Astrocyte (in vitro differentiated cells and primary cell): ENCODE measurements around the gene DDX31. TPM values are rescaled to one million over a fixed set of nuclear protein-coding genes. Genes with fewer than 3 reads are reported as not detected.

Experiments used
- DNase-seq: peaks from one replicate; pipeline ENCODE4 v3.0.0-alpha.2; 2010; ENCODE audit warnings: low read depth
- FAIRE-seq: peaks from 2 replicates; lab custom pipeline; 2011; peaks lifted over from hg19 to GRCh38; lab: Jason Lieb, UNC
- H2AFZ ChIP-seq: 2 replicates; pipeline ENCODE4 v1.6.0; 2012; ENCODE audit warnings: low read depth, low read length, inconsistent platforms
- H3K27ac ChIP-seq: 2 replicates; pipeline ENCODE4 v1.5.1; 2011; ENCODE audit warnings: low read depth, low read length, inconsistent platforms
- H3K27me3 ChIP-seq: 2 replicates; pipeline ENCODE4 v1.6.0; 2011; ENCODE audit warnings: low read length, inconsistent platforms; ENCODE audit not compliant: insufficient read depth
- H3K36me3 ChIP-seq: 2 replicates; pipeline ENCODE4 v1.5.1; 2011; ENCODE audit warnings: low read length, inconsistent platforms; ENCODE audit not compliant: insufficient read depth
- H3K4me1 ChIP-seq: 2 replicates; pipeline ENCODE4 v1.5.1; 2011; ENCODE audit warnings: low read length, inconsistent platforms; ENCODE audit not compliant: insufficient read depth
- H3K4me2 ChIP-seq: 2 replicates; pipeline ENCODE4 v1.6.0; 2012; ENCODE audit warnings: low read length, inconsistent platforms
- H3K4me3 ChIP-seq: 2 replicates; pipeline ENCODE4 v1.5.1; 2011; ENCODE audit warnings: low read depth, mild to moderate bottlenecking, low read length, inconsistent platforms; ENCODE audit not compliant: insufficient read depth
- H3K79me2 ChIP-seq: 2 replicates; pipeline ENCODE4 v1.6.0; 2012; ENCODE audit warnings: mild to moderate bottlenecking, low read length, inconsistent platforms; ENCODE audit not compliant: insufficient read depth
- H3K9ac ChIP-seq: 2 replicates; pipeline ENCODE4 v1.6.0; 2012; ENCODE audit warnings: mild to moderate bottlenecking, low read length, inconsistent platforms
- H3K9me3 ChIP-seq: 2 replicates; pipeline ENCODE4 v1.5.1; 2012; ENCODE audit warnings: low read depth, mild to moderate bottlenecking, low read length, inconsistent platforms; ENCODE audit not compliant: insufficient read depth
- H4K20me1 ChIP-seq: 2 replicates; pipeline ENCODE4 v1.6.0; 2012; ENCODE audit warnings: low read length, inconsistent platforms; ENCODE audit not compliant: insufficient read depth
- H3K27ac Mint-ChIP-seq: one replicate; pipeline ENCODE4 v1.8.0; 2021; ENCODE audit warnings: mild to moderate bottlenecking, mixed read lengths; ENCODE audit not compliant: unreplicated experiment
- H3K27me3 Mint-ChIP-seq: one replicate; pipeline ENCODE4 v1.8.0; 2021; ENCODE audit warnings: low read depth, mixed read lengths; ENCODE audit not compliant: unreplicated experiment
- H3K36me3 Mint-ChIP-seq: one replicate; pipeline ENCODE4 v1.8.0; 2021; ENCODE audit warnings: low read depth, mixed read lengths; ENCODE audit not compliant: unreplicated experiment
- H3K4me1 Mint-ChIP-seq: one replicate; pipeline ENCODE4 v1.8.0; 2021; ENCODE audit warnings: low read depth, mixed read lengths; ENCODE audit not compliant: unreplicated experiment
- H3K4me3 Mint-ChIP-seq: one replicate; pipeline ENCODE4 v1.8.0; 2021; ENCODE audit warnings: mild to moderate bottlenecking, moderate library complexity, mixed read lengths; ENCODE audit not compliant: unreplicated experiment
- H3K9me3 Mint-ChIP-seq: one replicate; pipeline ENCODE4 v1.8.0; 2021; ENCODE audit warnings: mild to moderate bottlenecking, mixed read lengths; ENCODE audit not compliant: unreplicated experiment
- CTCF ChIP-seq: IDR thresholded peaks from 2 replicates; pipeline ENCODE4 v1.5.1; 2011; ENCODE audit warnings: low read depth, mild to moderate bottlenecking, inconsistent platforms, low read length, moderate library complexity; ENCODE audit not compliant: insufficient read depth
- EZH2 ChIP-seq: IDR thresholded peaks from 2 replicates; pipeline ENCODE4 v1.6.1; 2012; ENCODE audit warnings: mild to moderate bottlenecking, low read length, inconsistent platforms; ENCODE audit not compliant: insufficient read depth
- total RNA-seq: library from RNA; stranded (reverse); gene quantifications from 2 replicates; pipeline ENCODE4 v1.2.1, GENCODE V29; 2021

The DDX31 gene
- total RNA-seq, 1 donor from 2014 or later, result 20.5 TPM

DNA sequence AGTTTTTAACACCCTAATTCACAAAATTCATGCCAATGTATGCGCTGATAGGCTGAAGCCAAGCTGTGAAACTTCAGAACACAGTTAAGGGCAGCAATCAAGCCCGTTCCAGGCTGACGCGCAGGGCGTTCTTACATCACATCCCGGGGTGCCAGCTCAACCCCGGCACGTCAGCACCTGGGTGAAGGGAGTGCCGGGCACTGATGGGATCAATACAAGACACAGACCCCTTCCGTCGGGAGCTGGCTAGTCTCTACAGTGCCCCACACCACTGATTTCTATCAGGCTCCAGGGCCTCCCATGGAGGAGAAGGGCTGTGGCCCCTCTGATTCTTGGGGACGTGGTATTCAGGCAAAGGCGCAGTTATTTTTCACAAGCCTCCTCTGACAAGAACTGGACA lies 75.4 kb downstream of the DDX31 start:
- H3K27me3 ChIP-seq, result peaks cover 28% of the 10 kb centered on the region
- H3K9me3 Mint-ChIP-seq, result no peaks in the 10 kb centered on the region
- H3K27ac ChIP-seq, result no peak overlapping the region
- H3K9ac ChIP-seq, result no peak overlapping the region
- no peak overlapping the region for H3K4me2 ChIP-seq
- H2AFZ ChIP-seq, result no peak overlapping the region
- TF ChIP-seq EZH2 (no peak), CTCF (no peak)
- H3K36me3 ChIP-seq, result peaks cover 3% of the 10 kb centered on the region
- peaks cover 31% of the 10 kb centered on the region for H3K36me3 Mint-ChIP-seq
- H3K4me1 Mint-ChIP-seq, result peaks cover 5% of the 10 kb centered on the region
- no peaks in the 10 kb centered on the region for H3K9me3 ChIP-seq
- peaks cover 74% of the 10 kb centered on the region for H4K20me1 ChIP-seq
- no peak overlapping the region for H3K4me3 Mint-ChIP-seq
- no peak overlapping the region for H3K4me3 ChIP-seq
- H3K4me1 ChIP-seq, result no peaks in the 10 kb centered on the region
- H3K27me3 Mint-ChIP-seq, result peaks cover 33% of the 10 kb centered on the region
- DNase-seq (no peak), FAIRE-seq (no peak)
- H3K27ac Mint-ChIP-seq, result no peak overlapping the region
- H3K79me2 ChIP-seq, result no peaks in the 10 kb centered on the region

GRCh38 chr9:132592451-132592850 lies 77.3 kb downstream of the DDX31 start:
- H3K4me1 ChIP-seq, result no peaks in the 10 kb centered on the region
- peaks cover 2% of the 10 kb centered on the region for H3K4me1 Mint-ChIP-seq
- TF ChIP-seq CTCF (no peak), EZH2 (no peak)
- no peak for FAIRE-seq
- no peak overlapping the region for H3K4me3 Mint-ChIP-seq
- no peak for DNase-seq
- peaks cover 48% of the 10 kb centered on the region for H3K27me3 ChIP-seq
- H3K27ac ChIP-seq, result no peak overlapping the region
- peaks cover 76% of the 10 kb centered on the region for H4K20me1 ChIP-seq
- H3K9me3 Mint-ChIP-seq, result no peaks in the 10 kb centered on the region
- H3K9ac ChIP-seq, result no peak overlapping the region
- peaks cover 3% of the 10 kb centered on the region for H3K36me3 ChIP-seq
- peaks cover 46% of the 10 kb centered on the region for H3K27me3 Mint-ChIP-seq
- H3K36me3 Mint-ChIP-seq, result peaks cover 25% of the 10 kb centered on the region
- no peak overlapping the region for H3K27ac Mint-ChIP-seq
- no peak overlapping the region for H3K4me2 ChIP-seq
- no peak overlapping the region for H2AFZ ChIP-seq
- no peak overlapping the region for H3K4me3 ChIP-seq
- H3K79me2 ChIP-seq, result no peaks in the 10 kb centered on the region
- H3K9me3 ChIP-seq, result no peaks in the 10 kb centered on the region

- DNase-seq (no peak), FAIRE-seq (no peak)
- H3K9me3 ChIP-seq, result no peaks in the 10 kb centered on the region
- TF ChIP-seq EZH2, result no peak
- no peak for TF ChIP-seq CTCF
- peaks cover 3% of the 10 kb centered on the region for H3K36me3 ChIP-seq
- peaks cover 72% of the 10 kb centered on the region for H4K20me1 ChIP-seq
- Mint-ChIP-seq H3K36me3 (peaks cover 22% of the 10 kb centered on the region), H3K9me3 (no peaks in the 10 kb centered on the region), H3K27me3 (peaks cover 46% of the 10 kb centered on the region), H3K4me3 (no peak overlapping the region), H3K4me1 (peaks cover 2% of the 10 kb centered on the region), H3K27ac (peak overlapping the region; percentile 26)
- no peak overlapping the region for H3K4me2 ChIP-seq
- H3K4me1 ChIP-seq, result no peaks in the 10 kb centered on the region
- peaks cover 54% of the 10 kb centered on the region for H3K27me3 ChIP-seq
- no peak overlapping the region for H3K27ac ChIP-seq
- H3K4me3 ChIP-seq, result no peak overlapping the region
- H3K79me2 ChIP-seq, result no peaks in the 10 kb centered on the region
- no peak overlapping the region for H3K9ac ChIP-seq
- H2AFZ ChIP-seq, result no peak overlapping the region
Observed at GRCh38 chr9:132591751-132592314, 78.0 kb downstream of the DDX31 start.
